Measurements from ENCODE around the gene SPTLC1. TPM values are rescaled to one million over a fixed set of nuclear protein-coding genes. Genes with fewer than 3 reads are reported as not detected.

SPTLC1 gene
- total RNA-seq, 1 experiment from 2014 or later, result 58.8 TPM

- Histone ChIP-seq H3K36me3 (ENCODE audit: control insufficient read depth, insufficient read depth, low read length) (no peaks in the 10 kb centered on the region), H3K27me3 (ENCODE audit: control insufficient read depth, insufficient read depth, low read length) (no peaks in the 10 kb centered on the region), H3K9me3 (ENCODE audit: control insufficient read depth, insufficient read depth, low read depth, low read length) (no peaks in the 10 kb centered on the region), H3K4me1 (ENCODE audit: control insufficient read depth, insufficient read depth, low read length) (no peaks in the 10 kb centered on the region; the same call in 1 of the 2 replicates), H3K27ac (ENCODE audit: low read length) (no peak overlapping the region), H3K4me3 (ENCODE audit: low read depth in 2 of 2, low read length in 2 of 2) (no peak overlapping the region)
- DNase-seq (ENCODE audit: low read depth, low spot score) (no peak), ATAC-seq (no peak)
- in situ Hi-C loops (cut with HindIII; ENCODE audit: low pct_unique_long_range_greater_than_20kb, low sequenced_read_pairs) (no loop called here), intact Hi-C loops (cut with micrococcal nuclease; ENCODE audit: unreplicated experiment) (no loop called here)
- BruUV-seq (replicated peaks), result no TSS peak
- ChIA-PET POLR2A (no interaction called here), CTCF (no interaction called here)
- TF ChIP-seq CTCF (IDR thresholded peaks at IDR 0.05) (no peak), REST (IDR thresholded peaks at IDR 0.05; ENCODE audit: insufficient read depth in 1 of 2, low read depth in 2 of 2, low read length in 1 of 2) (no peak), SIN3A (IDR thresholded peaks at IDR 0.05; ENCODE audit: borderline replicate concordance, insufficient read depth, low read depth, low read length) (no peak)
Observed at GRCh38 chr9:92121265-92121664, 6.1 kb upstream of the SPTLC1 start.

- no TSS peak for BruUV-seq (replicated peaks)
- H3K27me3 ChIP-seq (ENCODE audit: control insufficient read depth, insufficient read depth, low read length), result no peaks in the 10 kb centered on the region
- CTCF ChIA-PET, result no interaction called here
- H3K9me3 ChIP-seq (ENCODE audit: control insufficient read depth, insufficient read depth, low read depth, low read length), result no peaks in the 10 kb centered on the region
- no peak for TF ChIP-seq REST (IDR thresholded peaks at IDR 0.05; ENCODE audit: insufficient read depth in 1 of 2, low read depth in 2 of 2, low read length in 1 of 2)
- TF ChIP-seq CTCF (IDR thresholded peaks at IDR 0.05), result no peak
- no peak for TF ChIP-seq SIN3A (IDR thresholded peaks at IDR 0.05; ENCODE audit: borderline replicate concordance, insufficient read depth, low read depth, low read length)
- TF ChIP-seq TCF7L2 (IDR thresholded peaks at IDR 0.05; ENCODE audit: low read depth, low read length), result no peak
- TF ChIP-seq POLR2AphosphoS5 (IDR thresholded peaks at IDR 0.05; ENCODE audit: low read depth, low read length), result no peak
- intact Hi-C loops (cut with micrococcal nuclease; ENCODE audit: unreplicated experiment) (no loop called here), in situ Hi-C loops (cut with HindIII; ENCODE audit: low pct_unique_long_range_greater_than_20kb, low sequenced_read_pairs) (no loop called here)
- DNase-seq (ENCODE audit: low read depth, low spot score) (no peak), ATAC-seq (no peak)
- H3K36me3 ChIP-seq (ENCODE audit: control insufficient read depth, insufficient read depth, low read length), result no peaks in the 10 kb centered on the region
- no peak overlapping the region for H3K27ac ChIP-seq (ENCODE audit: low read length)
- H3K4me3 ChIP-seq (ENCODE audit: low read depth in 2 of 2, low read length in 2 of 2), result no peak overlapping the region
- POLR2A ChIA-PET, result no interaction called here
- H3K4me1 ChIP-seq (ENCODE audit: control insufficient read depth, insufficient read depth, low read length), result no peaks in the 10 kb centered on the region; the same call in 1 of the 2 replicates
Observed at GRCh38 chr9:92120138-92120537, 4.9 kb upstream of the SPTLC1 start.

Measured in Panc1 (cell line).